ENCODE measurements around the gene SLC9A1. TPM values are rescaled to one million over a fixed set of nuclear protein-coding genes. Genes with fewer than 3 reads are reported as not detected.

SLC9A1 gene
- total RNA-seq, 1 experiment from 2014 or later = 27.5 TPM

GRCh38 chr1:27057801-27058625 lies 96.9 kb downstream of the SLC9A1 start:
- no peaks in the 10 kb centered on the region for H3K27me3 ChIP-seq (ENCODE audit: insufficient read depth, low read depth)
- no peaks in the 10 kb centered on the region for H3K9me3 ChIP-seq (ENCODE audit: insufficient read depth, low read depth)
- H3F3A ChIP-seq (ENCODE audit: insufficient read depth, low read depth) = no peaks in the 10 kb centered on the region
- no peak overlapping the region for H3K27ac ChIP-seq
- no peaks in the 10 kb centered on the region for H3K79me2 ChIP-seq (ENCODE audit: low read depth)
- H4K20me1 ChIP-seq (ENCODE audit: insufficient read depth) = no peaks in the 10 kb centered on the region
- intact Hi-C loops (cut with micrococcal nuclease; ENCODE audit: unreplicated experiment) = no loop called here
- H3K4me1 ChIP-seq (replicated peaks; ENCODE audit: insufficient read depth) = no peaks in the 10 kb centered on the region
- TF ChIP-seq EZH2 (IDR thresholded peaks at IDR 0.05; ENCODE audit: low read depth) (no peak), CTCF (conservative IDR thresholded peaks at IDR 0.05) (no peak)
- no peaks in the 10 kb centered on the region for H3K36me3 ChIP-seq (ENCODE audit: low read depth)
- BruUV-seq (replicated peaks) = no TSS peak
- no peak overlapping the region for H2AFZ ChIP-seq
- ChIA-PET POLR2A (ENCODE audit: unreplicated experiment) (no interaction called here), CTCF (interaction anchor here (0.5 to 0.6 kb wide), 3 partner anchors 16 to 144 kb away, joined by 3 to 12 read pairs (median 10); no protein-coding TSS in a partner anchor)
- no peak overlapping the region for H3K4me2 ChIP-seq
- no peak for DNase-seq
- H3K4me3 ChIP-seq = no peak overlapping the region
- no peaks in the 10 kb centered on the region for H3K9me2 ChIP-seq (ENCODE audit: insufficient read depth)

DNA sequence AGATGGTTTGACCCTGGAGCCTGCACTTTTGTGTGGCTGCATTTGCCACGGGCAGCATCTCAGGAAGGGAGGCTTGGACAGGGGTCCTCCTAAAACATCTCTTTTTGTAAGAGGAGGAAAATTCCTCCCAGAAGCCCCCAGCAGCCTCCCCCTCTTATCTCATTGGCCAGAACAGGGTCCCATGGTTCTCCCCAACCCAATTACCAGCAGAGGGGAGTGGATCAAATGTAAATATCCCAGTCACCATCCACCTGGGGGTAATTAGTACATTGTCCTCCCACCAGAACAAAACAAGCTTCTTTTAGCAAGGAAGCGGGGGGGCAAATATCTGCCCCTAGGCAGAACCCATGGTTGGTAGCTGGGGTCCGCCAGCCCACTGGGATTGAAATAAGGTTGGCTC lies 97.5 kb downstream of the SLC9A1 start:
- H3K36me3 ChIP-seq (ENCODE audit: low read depth) = no peaks in the 10 kb centered on the region
- no peak overlapping the region for H3K4me2 ChIP-seq
- BruUV-seq (replicated peaks) = no TSS peak
- H2AFZ ChIP-seq = no peak overlapping the region
- no peaks in the 10 kb centered on the region for H3K9me3 ChIP-seq (ENCODE audit: insufficient read depth, low read depth)
- CTCF ChIA-PET = interaction anchor here (0.5 kb wide), 1 partner anchor 93 kb away, joined by 3 read pairs; no protein-coding TSS in a partner anchor
- H3K4me1 ChIP-seq (replicated peaks; ENCODE audit: insufficient read depth) = no peaks in the 10 kb centered on the region
- H3F3A ChIP-seq (ENCODE audit: insufficient read depth, low read depth) = no peaks in the 10 kb centered on the region
- no peak for TF ChIP-seq EZH2 (IDR thresholded peaks at IDR 0.05; ENCODE audit: low read depth)
- TF ChIP-seq CTCF (conservative IDR thresholded peaks at IDR 0.05) = no peak
- no peaks in the 10 kb centered on the region for H3K79me2 ChIP-seq (ENCODE audit: low read depth)
- H4K20me1 ChIP-seq (ENCODE audit: insufficient read depth) = no peaks in the 10 kb centered on the region
- H3K4me3 ChIP-seq = no peak overlapping the region
- no peaks in the 10 kb centered on the region for H3K9me2 ChIP-seq (ENCODE audit: insufficient read depth)
- intact Hi-C loops (cut with micrococcal nuclease; ENCODE audit: unreplicated experiment) = no loop called here
- H3K27me3 ChIP-seq (ENCODE audit: insufficient read depth, low read depth) = no peaks in the 10 kb centered on the region
- no peak for DNase-seq
- no peak overlapping the region for H3K27ac ChIP-seq
- POLR2A ChIA-PET (ENCODE audit: unreplicated experiment) = no interaction called here

- no peak overlapping the region for H3K4me2 ChIP-seq
- H3K79me2 ChIP-seq (ENCODE audit: low read depth) = no peaks in the 10 kb centered on the region
- H3K27me3 ChIP-seq (ENCODE audit: insufficient read depth, low read depth) = no peaks in the 10 kb centered on the region
- ChIA-PET POLR2A (ENCODE audit: unreplicated experiment) (no interaction called here), CTCF (interaction anchor here (0.7 kb wide), 1 partner anchor 166 kb away, joined by 8 read pairs; no protein-coding TSS in a partner anchor)
- H3K27ac ChIP-seq = no peak overlapping the region
- H3K4me1 ChIP-seq (replicated peaks; ENCODE audit: insufficient read depth) = no peaks in the 10 kb centered on the region
- intact Hi-C loops (cut with micrococcal nuclease; ENCODE audit: unreplicated experiment) = no loop called here
- H3K4me3 ChIP-seq = no peak overlapping the region
- H3K9me3 ChIP-seq (ENCODE audit: insufficient read depth, low read depth) = no peaks in the 10 kb centered on the region
- BruUV-seq (replicated peaks) = no TSS peak
- no peak overlapping the region for H2AFZ ChIP-seq
- no peaks in the 10 kb centered on the region for H4K20me1 ChIP-seq (ENCODE audit: insufficient read depth)
- no peaks in the 10 kb centered on the region for H3K36me3 ChIP-seq (ENCODE audit: low read depth)
- no peaks in the 10 kb centered on the region for H3F3A ChIP-seq (ENCODE audit: insufficient read depth, low read depth)
- TF ChIP-seq CTCF (conservative IDR thresholded peaks at IDR 0.05) = no peak
- TF ChIP-seq EZH2 (IDR thresholded peaks at IDR 0.05; ENCODE audit: low read depth) = no peak
- H3K9me2 ChIP-seq (ENCODE audit: insufficient read depth) = no peaks in the 10 kb centered on the region
- no peak for DNase-seq
These were observed 100.8 kb downstream of the SLC9A1 start for GRCh38 chr1:27053977-27054753.
